ENCODE results near the gene RNF146.

DNA sequence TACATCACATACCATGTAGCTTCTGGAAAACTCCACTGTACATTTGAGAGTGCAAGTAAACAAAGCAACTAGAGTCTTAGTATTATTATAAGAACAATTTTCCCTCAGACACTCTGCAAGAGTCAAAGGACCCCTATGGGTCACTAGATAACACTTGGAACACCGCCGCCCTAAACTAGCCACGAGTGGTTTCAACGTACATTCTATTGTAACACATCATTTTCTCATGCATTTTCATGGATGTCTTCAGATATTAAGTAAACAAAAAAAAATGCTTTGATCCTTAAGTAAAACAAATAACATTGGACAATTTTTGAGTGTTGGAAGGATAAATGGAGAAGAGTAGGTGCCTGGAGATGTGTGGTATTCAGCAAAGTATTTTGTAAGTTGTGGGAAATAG, 3.2 kb upstream of the RNF146 start:
- no peak for TF ChIP-seq RCOR1 (conservative IDR thresholded peaks at IDR 0.05; ENCODE audit: low read depth, low read length)
- TF ChIP-seq NRF1 (conservative IDR thresholded peaks at IDR 0.05; ENCODE audit: low read depth, low read length): no peak
- no peak for TF ChIP-seq ZNF622 (IDR thresholded peaks at IDR 0.05)
- TF ChIP-seq, protein P1, sequence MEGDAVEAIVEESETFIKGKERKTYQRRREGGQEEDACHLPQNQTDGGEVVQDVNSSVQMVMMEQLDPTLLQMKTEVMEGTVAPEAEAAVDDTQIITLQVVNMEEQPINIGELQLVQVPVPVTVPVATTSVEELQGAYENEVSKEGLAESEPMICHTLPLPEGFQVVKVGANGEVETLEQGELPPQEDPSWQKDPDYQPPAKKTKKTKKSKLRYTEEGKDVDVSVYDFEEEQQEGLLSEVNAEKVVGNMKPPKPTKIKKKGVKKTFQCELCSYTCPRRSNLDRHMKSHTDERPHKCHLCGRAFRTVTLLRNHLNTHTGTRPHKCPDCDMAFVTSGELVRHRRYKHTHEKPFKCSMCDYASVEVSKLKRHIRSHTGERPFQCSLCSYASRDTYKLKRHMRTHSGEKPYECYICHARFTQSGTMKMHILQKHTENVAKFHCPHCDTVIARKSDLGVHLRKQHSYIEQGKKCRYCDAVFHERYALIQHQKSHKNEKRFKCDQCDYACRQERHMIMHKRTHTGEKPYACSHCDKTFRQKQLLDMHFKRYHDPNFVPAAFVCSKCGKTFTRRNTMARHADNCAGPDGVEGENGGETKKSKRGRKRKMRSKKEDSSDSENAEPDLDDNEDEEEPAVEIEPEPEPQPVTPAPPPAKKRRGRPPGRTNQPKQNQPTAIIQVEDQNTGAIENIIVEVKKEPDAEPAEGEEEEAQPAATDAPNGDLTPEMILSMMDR (IDR thresholded peaks at IDR 0.05 in 2 of 3, conservative IDR thresholded peaks at IDR 0.05 in 1 of 3; ENCODE audit: control insufficient read depth in 2 of 3, extremely low read depth in 1 of 3, insufficient read depth in 1 of 3, low read depth in 3 of 3, low read length in 3 of 3): no peak
- TF ChIP-seq EGR1 (IDR thresholded peaks at IDR 0.05; ENCODE audit: borderline replicate concordance in 1 of 2, low read depth in 2 of 2, low read length in 2 of 2): no peak
- no peak for TF ChIP-seq POLR2A (IDR thresholded peaks at IDR 0.05; ENCODE audit: low read depth, low read length)
